ENCODE measurements around the gene MPL.

The MPL gene

DNA sequence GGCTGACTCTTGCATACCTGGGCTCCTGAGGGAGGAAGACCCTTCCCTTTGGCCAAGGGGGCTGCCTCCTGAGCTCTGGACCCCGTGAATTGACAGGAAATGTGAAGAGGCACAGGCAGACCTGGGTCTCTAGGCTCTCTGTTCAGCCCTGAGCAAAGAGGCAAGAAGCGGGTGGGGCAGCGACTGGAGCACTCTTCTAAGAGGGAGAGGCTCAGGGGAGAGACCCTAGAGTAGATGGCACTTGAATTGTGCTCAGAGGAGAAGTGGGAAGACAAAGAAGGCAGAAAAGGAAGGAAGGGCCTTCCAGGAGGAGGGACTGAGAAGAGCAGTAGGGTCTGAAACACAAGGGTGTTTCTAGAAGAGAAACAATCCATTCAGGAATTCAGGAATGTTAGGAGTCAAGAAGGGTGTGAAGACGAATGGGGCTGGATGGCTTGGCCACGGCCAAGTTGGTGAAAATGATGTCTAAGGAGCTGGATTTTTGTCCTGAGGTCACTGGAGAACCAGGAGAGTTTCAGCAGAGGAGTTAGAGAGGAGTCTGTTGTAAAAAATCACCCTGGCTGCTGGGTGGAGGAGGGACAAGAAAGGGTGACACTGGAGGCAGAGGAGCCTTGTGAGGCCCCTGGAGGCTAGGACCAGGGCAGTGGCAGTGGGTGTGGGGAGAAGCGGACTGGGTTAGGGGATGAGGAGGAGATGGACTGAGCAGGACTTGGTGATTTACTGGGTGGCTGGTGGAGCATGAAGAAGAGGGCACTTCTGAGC, 31.5 kb upstream of the MPL start:
- DNase-seq (ENCODE audit: low read depth, low spot score): no peak

DNA sequence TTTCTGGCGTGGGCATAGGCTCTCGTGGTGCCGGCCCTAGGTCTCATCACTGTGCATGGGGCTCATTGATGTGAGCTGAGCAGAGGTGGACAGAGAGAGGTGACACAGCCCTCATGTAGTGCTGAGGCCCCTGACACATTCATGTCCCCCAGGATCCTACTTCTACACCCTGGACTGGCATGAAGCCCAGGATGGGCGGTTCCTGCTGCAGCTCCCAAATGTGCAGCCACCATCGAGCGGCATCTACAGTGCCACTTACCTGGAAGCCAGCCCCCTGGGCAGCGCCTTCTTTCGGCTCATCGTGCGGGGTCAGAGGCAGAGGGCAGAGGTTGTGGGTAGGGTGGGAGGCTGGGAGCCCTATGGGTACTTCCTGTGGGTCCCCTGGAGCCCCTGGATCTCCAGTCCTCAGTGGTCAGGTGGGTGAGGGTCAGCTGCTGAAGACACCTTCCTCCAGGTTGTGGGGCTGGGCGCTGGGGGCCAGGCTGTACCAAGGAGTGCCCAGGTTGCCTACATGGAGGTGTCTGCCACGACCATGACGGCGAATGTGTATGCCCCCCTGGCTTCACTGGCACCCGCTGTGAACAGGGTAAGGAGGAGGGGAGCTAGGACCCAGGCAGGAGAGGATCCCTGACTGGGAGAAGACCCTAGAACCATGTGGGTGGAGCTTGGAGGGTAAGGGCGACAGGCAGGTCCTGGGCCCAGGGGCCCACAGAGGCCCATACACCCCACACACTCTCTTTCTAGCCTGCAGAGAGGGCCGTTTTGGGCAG, 30.7 kb upstream of the MPL start:
- no peak for DNase-seq (ENCODE audit: low read depth, low spot score)

DNA sequence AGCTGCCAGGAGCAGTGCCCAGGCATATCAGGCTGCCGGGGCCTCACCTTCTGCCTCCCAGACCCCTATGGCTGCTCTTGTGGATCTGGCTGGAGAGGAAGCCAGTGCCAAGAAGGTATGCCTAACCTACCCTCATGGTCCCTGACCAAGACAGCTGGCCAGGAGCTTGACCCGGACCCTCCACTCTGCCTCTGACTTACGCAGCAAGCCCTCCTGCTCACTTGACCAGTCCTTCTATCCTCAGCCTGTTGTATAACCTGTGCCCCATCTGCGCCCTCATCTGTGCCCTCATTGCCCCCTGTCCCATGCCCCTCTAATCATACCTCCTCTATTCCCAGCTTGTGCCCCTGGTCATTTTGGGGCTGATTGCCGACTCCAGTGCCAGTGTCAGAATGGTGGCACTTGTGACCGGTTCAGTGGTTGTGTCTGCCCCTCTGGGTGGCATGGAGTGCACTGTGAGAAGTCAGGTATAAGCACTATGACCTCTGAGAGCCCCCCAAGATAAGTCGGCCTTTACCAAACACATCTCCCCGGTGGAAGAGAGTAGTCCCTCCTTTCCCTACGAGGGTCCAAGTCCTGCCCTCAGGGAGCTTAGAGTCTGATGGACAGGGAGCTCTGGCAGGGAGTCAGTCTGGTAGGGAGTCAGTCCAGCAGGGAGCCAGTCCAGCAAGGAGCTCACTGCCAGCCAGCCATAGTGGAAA, 30.0 kb upstream of the MPL start:
- DNase-seq (ENCODE audit: low read depth, low spot score): no peak

DNA sequence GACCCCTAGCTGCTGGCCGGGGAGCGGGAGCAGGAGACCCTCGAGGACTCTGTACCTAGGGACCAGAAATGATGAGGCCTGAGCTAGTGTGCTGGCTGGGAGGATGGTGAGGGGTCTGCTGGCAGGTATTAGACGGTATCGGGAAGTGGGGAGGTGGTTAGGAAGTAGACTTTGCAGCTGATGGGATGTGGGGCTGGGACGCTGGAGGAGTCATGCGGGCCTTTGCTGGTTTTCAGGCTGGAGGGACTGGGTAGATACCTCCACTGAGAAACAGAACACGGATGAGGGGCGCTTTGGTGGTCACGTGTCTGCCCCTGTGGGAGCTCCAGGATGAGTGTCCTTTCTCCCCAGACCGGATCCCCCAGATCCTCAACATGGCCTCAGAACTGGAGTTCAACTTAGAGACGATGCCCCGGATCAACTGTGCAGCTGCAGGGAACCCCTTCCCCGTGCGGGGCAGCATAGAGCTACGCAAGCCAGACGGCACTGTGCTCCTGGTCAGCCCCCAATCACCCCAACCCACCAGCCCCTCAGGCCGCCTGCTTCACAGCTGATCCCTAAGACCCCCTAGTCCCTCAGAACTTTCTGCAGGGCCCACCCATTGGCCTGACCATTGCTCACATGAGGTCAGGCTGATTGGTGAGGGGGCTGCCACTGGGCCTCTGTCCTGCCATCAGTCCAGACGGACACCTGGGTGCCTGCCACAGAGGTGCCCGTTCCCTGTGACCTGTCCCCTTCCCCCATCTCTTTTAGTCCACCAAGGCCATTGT, 28.8 kb upstream of the MPL start:
- no peak for DNase-seq (ENCODE audit: low read depth, low spot score)

DNA sequence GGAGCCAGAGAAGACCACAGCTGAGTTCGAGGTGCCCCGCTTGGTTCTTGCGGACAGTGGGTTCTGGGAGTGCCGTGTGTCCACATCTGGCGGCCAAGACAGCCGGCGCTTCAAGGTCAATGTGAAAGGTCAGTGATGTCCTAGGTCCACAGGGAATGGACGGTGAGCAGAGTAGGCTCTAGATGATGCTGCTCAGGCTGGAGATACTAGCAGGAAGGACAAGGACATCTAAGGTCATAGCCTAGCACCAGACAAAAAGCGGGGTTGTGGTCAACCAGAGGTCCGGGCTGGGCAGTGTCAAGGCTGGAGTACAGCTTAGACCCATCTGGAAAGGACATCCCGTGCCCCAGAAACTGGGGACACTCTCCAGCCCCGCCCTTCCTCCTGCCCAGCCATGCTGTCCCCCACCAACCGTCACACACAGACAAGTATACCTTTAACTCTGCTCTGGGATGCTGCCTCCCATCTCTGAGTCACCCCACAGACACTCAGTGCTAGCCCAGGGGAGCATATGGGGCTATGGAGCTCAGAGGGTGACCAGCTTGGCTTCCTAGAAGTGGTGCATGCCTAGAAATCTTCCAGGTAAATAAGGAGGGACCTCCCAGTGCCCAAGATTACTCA, 28.1 kb upstream of the MPL start:
- no peak for DNase-seq (ENCODE audit: low read depth, low spot score)

DNA sequence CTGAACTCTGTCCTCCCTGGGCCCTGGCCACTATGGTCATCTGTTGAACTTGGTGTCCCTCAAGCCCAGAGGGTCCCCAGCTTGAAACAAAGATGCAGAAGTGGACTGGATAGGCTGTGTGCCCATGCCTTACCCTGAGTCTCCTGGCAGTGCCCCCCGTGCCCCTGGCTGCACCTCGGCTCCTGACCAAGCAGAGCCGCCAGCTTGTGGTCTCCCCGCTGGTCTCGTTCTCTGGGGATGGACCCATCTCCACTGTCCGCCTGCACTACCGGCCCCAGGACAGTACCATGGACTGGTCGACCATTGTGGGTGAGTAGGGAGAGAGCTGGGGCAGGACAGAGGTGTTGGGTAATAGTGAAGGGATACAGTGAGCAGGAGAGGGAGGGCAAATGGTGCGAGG, 26.1 kb upstream of the MPL start:
- DNase-seq (ENCODE audit: low read depth, low spot score): no peak

DNA sequence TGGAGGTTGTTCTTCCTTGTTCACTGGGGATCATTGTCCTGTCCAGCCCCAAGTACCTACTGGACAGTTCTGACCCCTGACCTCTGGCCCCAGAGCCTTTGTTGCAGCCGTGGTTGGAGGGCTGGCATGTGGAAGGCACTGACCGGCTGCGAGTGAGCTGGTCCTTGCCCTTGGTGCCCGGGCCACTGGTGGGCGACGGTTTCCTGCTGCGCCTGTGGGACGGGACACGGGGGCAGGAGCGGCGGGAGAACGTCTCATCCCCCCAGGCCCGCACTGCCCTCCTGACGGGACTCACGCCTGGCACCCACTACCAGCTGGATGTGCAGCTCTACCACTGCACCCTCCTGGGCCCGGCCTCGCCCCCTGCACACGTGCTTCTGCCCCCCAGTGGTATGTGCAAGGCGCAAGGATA, 25.4 kb upstream of the MPL start:
- no peak for DNase-seq (ENCODE audit: low read depth, low spot score)

DNA sequence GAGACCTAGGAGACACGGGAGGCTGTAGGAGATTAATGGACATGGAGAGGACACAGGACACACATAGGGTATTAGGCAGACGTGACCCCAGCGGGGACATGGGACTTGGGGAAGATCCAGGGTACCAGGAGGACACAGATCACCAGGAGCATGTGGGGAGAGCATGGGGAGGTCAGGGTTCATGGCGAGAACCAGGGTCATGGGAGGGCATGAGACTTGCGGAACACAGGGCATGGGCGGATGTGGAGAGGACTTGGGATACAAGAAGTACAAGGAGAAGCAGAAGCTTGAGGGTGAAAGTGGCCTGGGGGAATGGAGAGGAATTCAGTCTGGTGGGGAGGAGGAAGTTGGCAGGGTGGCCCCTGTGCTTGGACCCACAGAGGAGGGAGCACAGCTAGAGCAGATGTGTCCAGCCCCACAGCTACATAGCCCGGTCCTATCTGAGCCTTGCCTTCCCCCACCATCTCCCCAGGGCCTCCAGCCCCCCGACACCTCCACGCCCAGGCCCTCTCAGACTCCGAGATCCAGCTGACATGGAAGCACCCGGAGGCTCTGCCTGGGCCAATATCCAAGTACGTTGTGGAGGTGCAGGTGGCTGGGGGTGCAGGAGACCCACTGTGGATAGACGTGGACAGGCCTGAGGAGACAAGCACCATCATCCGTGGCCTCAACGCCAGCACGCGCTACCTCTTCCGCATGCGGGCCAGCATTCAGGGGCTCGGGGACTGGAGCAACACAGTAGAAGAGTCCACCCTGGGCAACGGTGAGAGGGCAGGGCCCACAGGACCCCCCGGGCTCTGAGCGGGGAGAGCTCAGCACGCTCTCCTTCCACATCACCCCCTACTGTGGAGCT, 24.7 kb upstream of the MPL start:
- no peak for DNase-seq (ENCODE audit: low read depth, low spot score)

DNA sequence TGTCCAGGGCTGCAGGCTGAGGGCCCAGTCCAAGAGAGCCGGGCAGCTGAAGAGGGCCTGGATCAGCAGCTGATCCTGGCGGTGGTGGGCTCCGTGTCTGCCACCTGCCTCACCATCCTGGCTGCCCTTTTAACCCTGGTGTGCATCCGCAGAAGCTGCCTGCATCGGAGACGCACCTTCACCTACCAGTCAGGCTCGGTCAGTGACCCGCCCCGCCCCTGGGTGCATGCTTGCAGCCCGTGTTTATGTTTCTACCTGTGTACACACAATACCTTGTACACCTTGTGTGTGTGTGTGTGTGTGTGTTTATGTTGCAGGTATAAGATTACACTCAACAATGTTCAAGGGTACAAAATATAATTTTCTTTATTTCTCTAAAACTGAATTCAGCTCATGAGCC, 23.8 kb upstream of the MPL start:
- DNase-seq (ENCODE audit: low read depth, low spot score): no peak

DNA sequence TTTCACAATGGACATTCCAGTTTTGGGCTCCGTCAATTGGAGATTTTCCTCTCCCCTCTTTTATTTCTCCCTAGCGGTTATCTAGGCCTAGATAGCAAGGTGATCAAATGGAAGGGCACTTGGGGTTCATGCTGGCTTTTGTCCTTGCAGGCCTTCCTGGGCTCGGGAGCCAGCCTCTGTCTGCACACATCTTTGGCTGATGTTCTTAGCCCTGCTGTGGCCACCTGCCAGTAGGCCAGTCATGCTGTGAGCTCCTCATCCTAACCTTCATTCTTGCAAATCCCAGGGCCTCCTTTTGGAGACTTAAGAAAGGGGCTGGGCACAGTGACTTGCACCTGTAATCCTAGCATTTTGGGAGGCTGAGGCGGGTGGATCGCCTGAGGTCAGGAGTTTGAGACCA, 23.4 kb upstream of the MPL start:
- no peak for DNase-seq (ENCODE audit: low read depth, low spot score)

DNA sequence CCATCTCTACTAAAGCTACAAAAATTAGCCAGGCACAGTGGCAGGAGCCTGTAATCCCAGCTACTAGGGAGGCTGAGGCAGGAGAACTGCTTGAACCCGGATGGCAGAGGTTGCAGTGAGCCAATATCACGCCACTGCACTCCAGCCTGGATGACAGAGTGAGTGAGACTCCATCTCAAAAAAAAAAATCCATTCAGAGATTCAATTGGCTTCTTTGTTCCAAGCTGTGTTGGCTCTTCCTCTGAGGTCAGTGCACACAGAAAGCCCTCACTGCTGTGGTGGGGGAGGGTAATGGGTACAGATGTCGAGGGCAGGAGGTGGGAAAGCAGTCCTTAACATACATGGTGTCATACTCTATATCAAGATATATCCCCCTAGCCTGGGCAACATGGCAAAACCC, 22.1 kb upstream of the MPL start:
- no peak for DNase-seq (ENCODE audit: low read depth, low spot score)

DNA sequence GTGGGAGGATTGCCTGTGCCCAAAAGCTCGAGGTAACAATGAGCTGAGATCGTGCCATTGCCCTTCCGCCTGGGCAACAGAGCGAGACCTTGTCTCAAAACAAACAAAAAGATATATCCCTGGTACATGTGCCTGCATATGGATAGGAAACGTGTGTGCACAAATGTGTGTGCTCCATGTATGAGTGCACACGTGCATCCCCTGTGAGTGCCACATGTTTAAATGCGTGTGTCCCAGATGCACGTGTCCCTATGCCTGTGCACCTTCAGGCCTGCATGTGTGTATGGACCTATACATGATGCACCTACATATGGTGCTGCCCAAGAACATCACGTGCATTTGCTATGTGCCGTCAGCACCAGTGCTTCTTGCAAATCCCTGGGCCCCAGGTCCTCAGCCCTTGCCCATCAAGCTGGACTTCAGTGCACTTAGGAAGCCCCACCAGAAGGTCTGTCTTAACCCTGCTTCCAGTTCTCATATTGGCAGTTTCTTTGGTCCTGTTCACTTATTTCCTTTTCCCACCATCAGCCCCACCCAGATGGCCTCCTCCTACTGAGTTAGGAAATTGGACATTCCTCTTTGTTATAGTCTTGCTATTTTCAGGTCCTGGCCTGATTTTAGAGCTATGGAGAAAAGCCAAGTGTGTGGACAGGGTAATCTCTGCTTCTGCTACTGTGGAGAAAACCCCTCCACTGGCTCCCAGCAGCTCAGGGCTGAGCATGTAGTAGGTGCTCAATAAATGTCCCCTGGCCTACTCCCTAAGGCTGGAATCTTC, 21.5 kb upstream of the MPL start:
- no peak for DNase-seq (ENCODE audit: low read depth, low spot score)

DNA sequence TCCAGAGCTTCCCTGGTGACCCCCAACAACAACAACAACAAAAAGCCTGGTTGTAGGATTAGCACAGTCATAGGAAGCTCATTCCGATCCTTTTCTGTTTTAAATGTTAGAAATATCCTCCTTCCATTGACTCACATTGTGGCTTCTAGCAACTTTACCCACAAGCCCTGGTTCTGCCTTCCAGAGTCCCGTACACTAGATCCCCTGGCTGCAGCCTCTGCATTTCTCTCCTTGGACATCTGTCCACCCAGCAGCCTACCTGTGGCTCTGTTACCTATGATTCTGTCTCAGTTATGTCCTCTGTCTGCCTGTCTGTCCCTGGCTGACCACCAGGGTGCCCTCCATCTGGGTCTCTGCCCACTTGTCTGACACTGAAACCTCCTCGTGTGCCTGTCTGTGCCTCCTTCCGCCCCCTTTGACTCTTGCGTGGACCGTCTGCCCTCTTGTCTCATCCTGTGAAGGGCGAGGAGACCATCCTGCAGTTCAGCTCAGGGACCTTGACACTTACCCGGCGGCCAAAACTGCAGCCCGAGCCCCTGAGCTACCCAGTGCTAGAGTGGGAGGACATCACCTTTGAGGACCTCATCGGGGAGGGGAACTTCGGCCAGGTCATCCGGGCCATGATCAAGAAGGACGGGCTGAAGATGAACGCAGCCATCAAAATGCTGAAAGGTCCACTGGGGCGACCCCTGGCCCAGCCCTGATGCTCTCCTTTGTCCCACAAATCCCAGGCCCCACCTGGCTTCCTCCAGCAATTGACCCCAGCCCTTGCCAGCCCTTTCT, 20.7 kb upstream of the MPL start:
- DNase-seq (ENCODE audit: low read depth, low spot score): no peak

DNA sequence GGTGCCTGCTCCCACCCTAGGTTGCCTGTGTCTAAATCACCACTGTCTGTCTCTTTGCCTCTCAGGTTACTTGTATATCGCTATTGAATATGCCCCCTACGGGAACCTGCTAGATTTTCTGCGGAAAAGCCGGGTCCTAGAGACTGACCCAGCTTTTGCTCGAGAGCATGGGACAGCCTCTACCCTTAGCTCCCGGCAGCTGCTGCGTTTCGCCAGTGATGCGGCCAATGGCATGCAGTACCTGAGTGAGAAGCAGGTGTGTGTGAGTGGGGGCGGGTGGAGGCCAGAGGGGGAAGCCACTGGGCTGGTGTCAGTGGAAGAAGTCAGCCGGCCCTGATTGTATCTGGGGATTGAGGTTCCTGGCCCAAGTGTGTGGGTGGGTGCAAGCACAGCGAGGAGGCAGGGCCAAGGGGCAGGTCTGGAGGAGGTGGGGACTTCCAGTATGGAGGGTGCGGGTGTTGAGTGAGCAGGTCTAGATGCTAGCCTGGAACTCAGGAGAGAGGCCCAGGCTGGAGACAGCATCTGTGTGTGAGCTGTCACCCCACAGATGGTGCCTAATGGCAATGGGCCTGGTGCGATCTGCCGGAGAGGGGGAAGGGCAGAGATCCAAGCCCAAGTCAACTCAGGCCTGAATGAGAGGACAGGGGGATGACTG, 19.7 kb upstream of the MPL start:
- DNase-seq (ENCODE audit: low read depth, low spot score): no peak

DNA sequence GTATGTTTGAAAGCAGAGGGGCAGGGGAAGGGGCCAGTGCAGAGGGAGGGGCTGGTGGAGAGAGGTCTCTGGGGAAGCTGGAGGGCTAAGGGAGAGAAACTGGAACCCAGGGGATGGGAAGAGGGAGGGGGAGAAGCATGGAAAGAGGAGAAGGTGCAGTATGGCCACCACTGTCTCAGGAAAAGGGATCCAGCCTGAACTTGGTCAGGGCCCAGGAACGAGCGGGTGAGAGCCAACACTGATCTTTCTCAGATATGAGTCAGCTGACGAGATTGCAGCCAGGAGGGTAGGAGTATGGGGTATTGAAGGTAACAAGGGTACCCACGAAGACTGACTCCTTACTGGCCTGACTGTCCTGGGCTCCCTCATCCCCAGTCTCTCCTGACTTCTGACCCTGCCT, 18.8 kb upstream of the MPL start:
- DNase-seq (ENCODE audit: low read depth, low spot score): no peak

DNA sequence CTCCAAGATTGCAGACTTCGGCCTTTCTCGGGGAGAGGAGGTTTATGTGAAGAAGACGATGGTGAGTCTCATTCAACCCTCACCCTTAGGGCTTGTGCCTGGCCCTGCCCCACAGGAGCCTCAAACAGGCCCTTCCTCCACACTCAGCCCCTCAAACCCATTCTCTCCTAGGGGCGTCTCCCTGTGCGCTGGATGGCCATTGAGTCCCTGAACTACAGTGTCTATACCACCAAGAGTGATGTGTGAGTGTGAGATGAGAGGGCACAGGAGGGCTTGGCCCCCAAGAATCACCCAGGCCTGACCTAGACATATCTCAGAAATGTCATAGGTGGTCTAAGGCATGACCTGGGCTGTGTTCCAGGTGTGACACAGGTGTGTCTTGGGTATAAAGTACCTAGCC, 18.3 kb upstream of the MPL start:
- no peak for DNase-seq (ENCODE audit: low read depth, low spot score)

DNA sequence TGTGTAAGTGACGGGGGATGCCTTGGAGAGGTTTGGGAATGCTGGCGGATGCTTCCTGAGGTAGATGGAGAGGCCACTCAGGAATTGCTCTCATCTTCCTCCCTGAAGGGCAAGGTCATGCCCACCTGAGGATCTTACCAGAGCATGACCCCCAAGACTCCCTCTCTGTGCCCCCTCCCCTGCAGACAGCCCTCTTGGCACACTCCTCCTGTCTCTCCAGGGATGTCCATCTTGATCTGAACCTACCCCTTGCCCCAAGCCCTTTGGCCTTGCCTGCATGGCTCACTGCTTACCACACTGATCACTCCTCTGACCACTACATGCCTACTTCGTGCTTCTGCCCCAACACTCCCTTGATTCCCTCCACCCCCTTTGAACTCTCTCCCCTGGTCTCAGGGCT, 17.9 kb upstream of the MPL start:
- DNase-seq (ENCODE audit: low read depth, low spot score): no peak

DNA sequence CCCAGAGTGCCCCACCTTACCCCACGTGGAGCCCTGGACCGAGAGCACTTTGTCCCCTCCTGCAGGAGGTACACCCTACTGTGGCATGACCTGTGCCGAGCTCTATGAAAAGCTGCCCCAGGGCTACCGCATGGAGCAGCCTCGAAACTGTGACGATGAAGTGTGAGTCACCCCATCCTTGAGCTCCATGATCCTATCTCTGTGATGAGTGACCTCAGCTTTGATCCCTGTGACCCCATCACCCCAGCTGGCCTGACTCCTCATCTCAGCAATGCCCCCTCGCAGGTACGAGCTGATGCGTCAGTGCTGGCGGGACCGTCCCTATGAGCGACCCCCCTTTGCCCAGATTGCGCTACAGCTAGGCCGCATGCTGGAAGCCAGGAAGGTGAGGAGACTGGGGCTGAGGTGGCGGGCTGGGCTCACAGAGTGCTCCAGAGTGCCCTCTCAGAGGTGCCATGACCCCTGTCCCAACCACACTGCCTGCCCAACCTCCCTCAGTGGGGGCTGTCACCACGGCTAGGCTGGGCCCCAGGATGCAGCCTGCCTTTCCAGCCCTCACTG, 16.2 kb upstream of the MPL start:
- no peak for DNase-seq (ENCODE audit: low read depth, low spot score)
